SIG-M5 treated with dmso at 0.1 percent for 504 hours (cell line): ENCODE measurements around the gene MAML2.
"Not testable (repeated sequence)": the region's sequence is repeated elsewhere in the genome, so short reads cannot be mapped to it uniquely, and the experiment has no call there.

Experiments
- DNase-seq: peaks from one replicate; lab custom pipeline; 2025; ENCODE audit not compliant: unreplicated experiment; lab: John Stamatoyannopoulos, UW

MAML2 gene

DNA sequence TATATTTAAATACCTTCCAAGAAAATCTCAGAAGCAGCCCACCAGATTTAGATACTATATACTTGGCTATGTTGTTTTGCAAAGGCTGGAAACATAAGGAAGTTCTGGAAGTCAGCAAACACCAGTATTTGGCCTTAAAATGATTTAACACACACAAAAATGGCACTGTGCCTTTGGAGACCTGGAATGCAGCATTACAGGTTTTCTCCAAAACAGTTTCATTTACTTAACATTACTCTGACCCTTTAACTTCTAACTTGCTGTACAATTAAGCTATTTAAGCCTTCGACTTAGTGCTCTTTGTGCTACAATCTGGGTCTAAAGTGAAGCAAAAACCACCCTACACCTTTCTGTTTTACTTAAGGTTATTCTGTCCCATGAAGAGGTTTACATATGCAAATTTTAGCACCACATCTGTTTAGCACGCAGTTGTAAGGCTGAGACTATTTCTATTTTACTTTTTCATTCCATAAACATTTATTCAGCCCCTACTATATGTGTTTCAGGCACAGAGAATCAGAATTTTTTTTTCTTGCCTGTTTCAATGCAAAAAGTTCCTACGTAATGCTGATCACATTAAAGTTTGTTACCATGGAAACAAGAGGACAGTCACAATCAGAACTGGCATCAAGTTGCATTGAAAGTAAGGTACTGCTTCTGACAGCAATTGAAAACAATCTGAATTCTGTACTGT, 70.3 kb downstream of the MAML2 start:
- DNase-seq, result peak; percentile 20

- no peak for DNase-seq
These were observed 71.2 kb downstream of the MAML2 start for GRCh38 chr11:96271777-96272176.

- DNase-seq, result not testable (repeated sequence)
These were observed 71.6 kb downstream of the MAML2 start for GRCh38 chr11:96271352-96271751.

- not testable (repeated sequence) for DNase-seq
These were observed 74.5 kb downstream of the MAML2 start for GRCh38 chr11:96268527-96268926.

- DNase-seq, result no peak
These were observed 75.4 kb downstream of the MAML2 start for GRCh38 chr11:96267496-96268032.

DNA sequence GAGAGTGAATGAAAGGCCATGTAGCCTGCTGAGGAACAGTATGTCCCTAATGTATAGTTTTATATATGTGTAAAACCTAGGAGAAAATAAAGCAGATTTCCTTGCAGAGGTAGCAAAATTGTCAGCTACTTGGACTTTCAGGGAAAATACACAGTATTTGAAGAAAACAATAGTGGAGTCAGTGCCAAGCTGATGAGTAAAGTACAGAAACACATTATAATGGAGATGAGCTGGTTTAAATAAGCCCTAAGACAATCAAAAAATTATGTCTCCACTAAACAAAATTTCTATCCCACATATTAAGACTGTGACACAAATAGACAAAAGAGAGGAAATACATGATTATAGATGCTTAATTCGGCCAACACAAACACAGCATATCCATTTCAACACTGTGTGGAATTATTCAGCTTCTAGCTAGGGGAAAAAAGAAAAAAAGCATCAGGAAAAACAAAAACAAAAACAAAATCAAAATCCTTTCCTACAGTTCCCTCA, 75.9 kb downstream of the MAML2 start:
- DNase-seq, result no peak

GRCh38 chr11:96265972-96266371, 77.0 kb downstream of the MAML2 start:
- no peak for DNase-seq

DNA sequence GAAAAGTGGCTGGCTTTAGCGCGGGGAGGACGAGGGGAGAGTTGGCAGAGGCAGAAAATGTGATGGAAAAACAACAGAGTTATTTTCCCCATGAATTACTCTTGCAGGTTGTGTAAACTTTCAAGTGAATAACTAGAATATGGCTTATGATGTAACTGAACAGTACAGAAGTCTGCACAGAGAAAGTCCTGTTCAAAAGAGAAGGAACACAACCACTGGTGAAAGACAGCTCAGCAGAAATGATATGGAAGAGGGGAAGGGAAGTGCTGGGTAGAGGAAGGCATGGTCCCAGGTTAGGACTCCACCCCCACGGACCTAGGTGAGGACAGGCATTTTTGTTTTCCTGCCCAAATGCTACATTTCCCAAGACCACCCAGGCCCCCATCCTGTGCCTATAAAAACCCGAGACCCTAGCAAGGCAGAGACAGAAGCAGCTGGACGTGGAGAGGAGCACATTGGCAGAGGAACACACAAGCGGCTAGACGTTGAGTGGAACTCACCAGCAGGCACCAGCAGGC, 77.7 kb downstream of the MAML2 start:
- DNase-seq, result no peak

- no peak for DNase-seq
These were observed 78.6 kb downstream of the MAML2 start for GRCh38 chr11:96264364-96264763.

- peak; percentile 91 for DNase-seq
These were observed 79.7 kb downstream of the MAML2 start for GRCh38 chr11:96263238-96263763.

GRCh38 chr11:96260532-96260931, 82.5 kb downstream of the MAML2 start:
- DNase-seq, result no peak

GRCh38 chr11:96260067-96260511, 82.9 kb downstream of the MAML2 start:
- no peak for DNase-seq

- no peak for DNase-seq
These were observed 83.7 kb downstream of the MAML2 start for GRCh38 chr11:96259134-96259830.

GRCh38 chr11:96257972-96258934, 84.7 kb downstream of the MAML2 start:
- DNase-seq, result no peak

GRCh38 chr11:96257036-96257435, 86.0 kb downstream of the MAML2 start:
- DNase-seq, result no peak

DNA sequence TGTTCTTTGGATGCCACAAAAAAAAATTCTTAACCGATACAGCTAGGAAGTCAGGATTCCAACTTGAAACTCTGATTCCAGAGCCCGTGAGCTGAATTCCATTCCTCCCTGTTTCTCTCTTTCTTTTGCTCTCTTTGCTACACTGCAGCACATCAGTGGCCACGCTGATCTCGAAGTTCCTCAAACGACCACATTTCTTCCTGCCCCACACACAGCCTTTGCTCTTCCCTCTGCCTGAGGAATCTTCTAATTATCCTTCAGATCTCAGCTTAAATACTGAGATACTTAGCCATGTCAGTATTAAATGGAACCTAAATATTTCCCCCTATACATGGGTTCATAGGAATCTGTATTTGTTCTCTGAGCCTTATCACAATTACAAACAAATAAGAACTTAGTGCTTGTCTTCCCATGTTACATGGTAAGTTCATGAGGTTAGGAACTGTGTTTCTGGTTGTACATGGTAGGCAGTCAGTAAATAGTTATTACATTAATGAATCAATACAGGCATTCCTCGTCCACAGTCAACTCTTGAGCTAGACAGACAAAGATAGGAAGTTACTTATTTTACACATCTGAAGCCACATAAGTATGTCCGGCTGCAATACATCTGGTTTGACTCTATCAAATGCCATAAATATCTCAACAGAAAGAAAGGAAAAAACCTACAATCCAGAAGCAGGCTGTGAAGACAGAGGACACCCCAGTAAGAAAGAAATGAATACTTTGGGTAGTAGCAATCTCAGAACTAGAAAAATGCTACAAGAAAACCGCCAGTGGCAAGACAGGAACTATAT, 86.6 kb downstream of the MAML2 start:
- DNase-seq, result no peak

DNA sequence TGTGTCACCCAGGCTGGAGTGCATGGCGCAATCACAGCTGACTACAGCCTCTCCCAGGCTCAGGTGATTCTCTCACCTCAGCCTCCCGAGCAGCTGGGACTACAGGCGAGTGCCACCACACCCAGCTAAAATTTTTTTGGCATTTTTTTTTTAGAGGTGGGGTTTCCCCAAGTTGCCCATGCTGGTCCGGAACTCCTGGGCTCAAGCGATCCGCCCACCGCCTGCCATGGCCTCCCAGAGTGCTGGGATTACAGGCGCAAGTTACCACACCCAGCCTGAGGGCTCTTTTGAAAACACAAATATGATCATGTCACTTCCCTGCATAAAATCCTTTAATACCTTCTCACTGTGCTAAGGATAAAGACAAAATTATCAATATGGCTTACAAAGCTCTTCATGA, 88.1 kb downstream of the MAML2 start:
- DNase-seq, result no peak

- no peak for DNase-seq
These were observed 88.9 kb downstream of the MAML2 start for GRCh38 chr11:96254087-96254486.

GRCh38 chr11:96246718-96247552, 96.1 kb downstream of the MAML2 start:
- DNase-seq, result peak; percentile 49
